Measurements from ENCODE around the gene QPRT.

DNA sequence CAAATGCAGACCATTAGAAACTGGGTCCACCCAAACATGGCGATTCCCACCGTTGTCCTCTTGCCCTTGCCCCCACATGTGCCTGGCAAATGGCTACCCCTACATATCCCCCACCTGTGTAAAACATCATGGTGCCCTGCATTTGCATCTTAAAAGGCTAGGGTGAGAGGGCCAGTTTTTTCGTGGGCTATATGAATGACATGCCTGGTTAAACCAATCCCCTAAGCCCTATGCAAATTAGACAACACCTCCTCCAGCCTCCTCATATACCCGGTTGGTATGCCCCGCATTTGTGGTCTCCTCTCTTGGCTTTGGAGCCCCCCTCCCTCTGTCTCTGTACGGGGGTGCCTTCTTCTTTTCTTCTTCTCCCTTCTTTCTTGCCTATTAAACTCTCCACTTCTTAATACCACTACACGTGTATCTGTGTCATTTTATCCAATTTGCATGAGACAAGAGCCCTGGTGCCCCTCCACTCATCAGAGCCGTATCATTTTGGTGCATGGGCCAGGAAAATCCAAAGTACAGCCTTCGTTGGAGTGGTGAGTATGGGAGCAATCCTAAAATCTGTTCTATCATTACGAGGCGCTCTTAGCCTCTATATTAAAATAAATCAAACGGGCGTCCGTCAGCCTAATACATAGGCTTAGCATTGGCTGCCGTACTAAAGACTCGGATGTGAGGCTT lies 30.1 kb downstream of the QPRT start:
- TF ChIP-seq CTCF (IDR thresholded peaks at IDR 0.05; ENCODE audit: low read depth, low read length, missing input control), result no peak
- no peak for TF ChIP-seq ZBTB33 (IDR thresholded peaks at IDR 0.05)
- no peak for TF ChIP-seq RAD21 (IDR thresholded peaks at IDR 0.05)
- no peak for TF ChIP-seq TAF1 (conservative IDR thresholded peaks at IDR 0.05)

All from liver (tissue), 3 donors.